Measurements from ENCODE around the gene PSMD13. TPM values are rescaled to one million over a fixed set of nuclear protein-coding genes. Genes with fewer than 3 reads are reported as not detected.
A peak's percentile ranks its signal among the peaks of the same experiment; 100 is the strongest.

Gene PSMD13
- total RNA-seq, 1 experiment from 2014 or later = 141 TPM

GRCh38 chr11:297586-298405, 61.0 kb downstream of the PSMD13 start:
- Histone ChIP-seq H2AFZ (ENCODE audit: low read length) (no peak overlapping the region), H3K23me2 (ENCODE audit: insufficient read length, low read depth, low read length, poor library complexity, severe bottlenecking) (no peaks in the 10 kb centered on the region), H3T11ph (ENCODE audit: low read length) (no peak overlapping the region), H3K4ac (ENCODE audit: low read depth, low read length) (no peak overlapping the region), H4K20me1 (ENCODE audit: control insufficient read depth, insufficient read depth, insufficient read length) (no peaks in the 10 kb centered on the region), H3K18ac (ENCODE audit: insufficient read length, low read depth, low read length) (no peak overlapping the region), H2BK20ac (ENCODE audit: low read depth, low read length, poor library complexity, severe bottlenecking) (no peak overlapping the region), H3K27ac (ENCODE audit: insufficient read length, low read depth, low read length) (no peak overlapping the region), H4K5ac (ENCODE audit: insufficient read length, low read depth, low read length) (no peak overlapping the region), H3K14ac (ENCODE audit: insufficient read depth, low read length) (no peak overlapping the region), H3K4me1 (ENCODE audit: insufficient read depth, low read length) (peaks cover 4% of the 10 kb centered on the region; the same call in 1 of the 2 replicates), H3K9me3 (ENCODE audit: control insufficient read depth, low read depth, low read length) (no peaks in the 10 kb centered on the region), H3K79me1 (ENCODE audit: insufficient read depth, low read depth, low read length, poor library complexity, severe bottlenecking) (no peaks in the 10 kb centered on the region), H4K8ac (replicated peaks; ENCODE audit: insufficient read length, low read depth, low read length) (no peak overlapping the region), H3K27me3 (ENCODE audit: insufficient read depth, low read length) (no peaks in the 10 kb centered on the region), H2BK120ac (ENCODE audit: low read depth, low read length, poor library complexity, severe bottlenecking) (no peak overlapping the region), H3K9ac (ENCODE audit: extremely low read depth, insufficient read length, low read length) (no peak overlapping the region), H2AK5ac (ENCODE audit: insufficient read length, low read length) (no peak overlapping the region), H4K91ac (ENCODE audit: insufficient read length, low read depth, low read length) (no peak overlapping the region), H3K23ac (ENCODE audit: insufficient read length, low read depth, low read length) (no peak overlapping the region), H3K4me2 (ENCODE audit: insufficient read depth, insufficient read length, low read length) (no peak overlapping the region), H3K56ac (ENCODE audit: insufficient read length, low read depth, low read length) (no peak overlapping the region), H2BK15ac (ENCODE audit: low read depth, low read length) (no peak overlapping the region), H3K79me2 (ENCODE audit: insufficient read depth, low read length) (no peaks in the 10 kb centered on the region), H2BK5ac (ENCODE audit: insufficient read length, low read length) (no peak overlapping the region), H2BK12ac (ENCODE audit: insufficient read length, low read depth, low read length) (no peak overlapping the region)
- WGBS (ENCODE audit: extremely low coverage, insufficient read length, low lambda C conversion rate) = no CpG with 5 or more reads among the region's 26 CpGs
- Mint-ChIP-seq H3K9me3 (peaks cover under 1 to 2% of the 10 kb centered on the region in 2 experiments; a peak in 2 of 5 replicates), H3K36me3 (ENCODE audit: insufficient read depth in 1 of 3, low read depth in 3 of 3) (peaks cover 9 to 26% (median 11%) of the 10 kb centered on the region in 3 experiments), H3K27ac (peak overlapping the region; percentile 61 to 76 (median 68); a peak in 4 of 7 replicates), H3K4me1 (peaks cover 25 to 38% of the 10 kb centered on the region in 2 experiments), H3K27me3 (ENCODE audit: low read depth) (no peaks in the 10 kb centered on the region), H3K4me3 (no peak overlapping the region; a peak in 1 of 5 replicates)
- no peak for DNase-seq
- TF ChIP-seq, protein P1, sequence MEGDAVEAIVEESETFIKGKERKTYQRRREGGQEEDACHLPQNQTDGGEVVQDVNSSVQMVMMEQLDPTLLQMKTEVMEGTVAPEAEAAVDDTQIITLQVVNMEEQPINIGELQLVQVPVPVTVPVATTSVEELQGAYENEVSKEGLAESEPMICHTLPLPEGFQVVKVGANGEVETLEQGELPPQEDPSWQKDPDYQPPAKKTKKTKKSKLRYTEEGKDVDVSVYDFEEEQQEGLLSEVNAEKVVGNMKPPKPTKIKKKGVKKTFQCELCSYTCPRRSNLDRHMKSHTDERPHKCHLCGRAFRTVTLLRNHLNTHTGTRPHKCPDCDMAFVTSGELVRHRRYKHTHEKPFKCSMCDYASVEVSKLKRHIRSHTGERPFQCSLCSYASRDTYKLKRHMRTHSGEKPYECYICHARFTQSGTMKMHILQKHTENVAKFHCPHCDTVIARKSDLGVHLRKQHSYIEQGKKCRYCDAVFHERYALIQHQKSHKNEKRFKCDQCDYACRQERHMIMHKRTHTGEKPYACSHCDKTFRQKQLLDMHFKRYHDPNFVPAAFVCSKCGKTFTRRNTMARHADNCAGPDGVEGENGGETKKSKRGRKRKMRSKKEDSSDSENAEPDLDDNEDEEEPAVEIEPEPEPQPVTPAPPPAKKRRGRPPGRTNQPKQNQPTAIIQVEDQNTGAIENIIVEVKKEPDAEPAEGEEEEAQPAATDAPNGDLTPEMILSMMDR (conservative IDR thresholded peaks at IDR 0.05) = no peak

All from H9 (cell line).